AG09309 (cell line): ENCODE measurements around the gene ATG13.

Experiments used
- DNase-seq: peaks from one replicate; pipeline ENCODE4 v3.0.0-alpha.2; 2010; ENCODE audit warnings: low read depth
- H3K4me3 ChIP-seq: 2 replicates; pipeline ENCODE4 v1.5.1; 2011; ENCODE audit warnings: mild to moderate bottlenecking, low read depth, low read length, moderate library complexity; ENCODE audit not compliant: control insufficient read depth
- TF ChIP-seq, protein P1 (sequence below): IDR thresholded peaks from 2 replicates; pipeline ENCODE4 v1.5.1; 2011; ENCODE audit warnings: mild to moderate bottlenecking, low read depth, low read length, inconsistent platforms; ENCODE audit not compliant: insufficient read depth, control insufficient read depth; ENCODE audit errors: missing control alignments

The ATG13 gene

DNA sequence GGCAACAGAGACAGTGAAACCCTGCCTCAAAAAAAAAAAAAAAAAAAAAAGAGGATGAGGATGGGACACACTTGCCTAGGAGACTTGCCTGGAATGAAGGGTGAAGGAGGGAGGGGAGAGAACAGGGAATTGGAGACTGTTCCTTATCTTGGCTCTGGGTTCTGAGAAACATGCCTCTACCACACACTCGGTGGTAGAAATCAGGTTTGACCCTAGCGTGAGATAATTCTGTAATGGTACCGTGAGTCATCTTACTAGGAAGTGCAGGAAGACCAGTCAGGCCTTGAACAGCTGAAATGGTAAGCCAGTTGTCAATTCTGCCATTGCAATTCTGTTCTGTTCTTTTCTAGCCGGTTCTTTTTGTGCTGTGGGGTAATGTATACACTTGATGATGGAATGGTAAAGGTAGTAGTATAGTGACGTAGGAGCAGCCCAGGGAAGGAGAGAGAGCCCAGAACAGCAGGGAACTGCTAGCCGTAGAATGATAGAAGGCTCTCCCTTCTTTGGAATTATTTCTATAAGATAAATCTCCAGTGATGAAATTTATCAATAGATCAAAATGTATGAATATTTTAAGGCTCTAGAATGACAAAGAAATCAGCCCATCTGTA is 19.6 kb upstream of the ATG13 start:
- DNase-seq, result no peak
- no peak overlapping the region for H3K4me3 ChIP-seq
- TF ChIP-seq, protein P1, sequence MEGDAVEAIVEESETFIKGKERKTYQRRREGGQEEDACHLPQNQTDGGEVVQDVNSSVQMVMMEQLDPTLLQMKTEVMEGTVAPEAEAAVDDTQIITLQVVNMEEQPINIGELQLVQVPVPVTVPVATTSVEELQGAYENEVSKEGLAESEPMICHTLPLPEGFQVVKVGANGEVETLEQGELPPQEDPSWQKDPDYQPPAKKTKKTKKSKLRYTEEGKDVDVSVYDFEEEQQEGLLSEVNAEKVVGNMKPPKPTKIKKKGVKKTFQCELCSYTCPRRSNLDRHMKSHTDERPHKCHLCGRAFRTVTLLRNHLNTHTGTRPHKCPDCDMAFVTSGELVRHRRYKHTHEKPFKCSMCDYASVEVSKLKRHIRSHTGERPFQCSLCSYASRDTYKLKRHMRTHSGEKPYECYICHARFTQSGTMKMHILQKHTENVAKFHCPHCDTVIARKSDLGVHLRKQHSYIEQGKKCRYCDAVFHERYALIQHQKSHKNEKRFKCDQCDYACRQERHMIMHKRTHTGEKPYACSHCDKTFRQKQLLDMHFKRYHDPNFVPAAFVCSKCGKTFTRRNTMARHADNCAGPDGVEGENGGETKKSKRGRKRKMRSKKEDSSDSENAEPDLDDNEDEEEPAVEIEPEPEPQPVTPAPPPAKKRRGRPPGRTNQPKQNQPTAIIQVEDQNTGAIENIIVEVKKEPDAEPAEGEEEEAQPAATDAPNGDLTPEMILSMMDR, result no peak

DNA sequence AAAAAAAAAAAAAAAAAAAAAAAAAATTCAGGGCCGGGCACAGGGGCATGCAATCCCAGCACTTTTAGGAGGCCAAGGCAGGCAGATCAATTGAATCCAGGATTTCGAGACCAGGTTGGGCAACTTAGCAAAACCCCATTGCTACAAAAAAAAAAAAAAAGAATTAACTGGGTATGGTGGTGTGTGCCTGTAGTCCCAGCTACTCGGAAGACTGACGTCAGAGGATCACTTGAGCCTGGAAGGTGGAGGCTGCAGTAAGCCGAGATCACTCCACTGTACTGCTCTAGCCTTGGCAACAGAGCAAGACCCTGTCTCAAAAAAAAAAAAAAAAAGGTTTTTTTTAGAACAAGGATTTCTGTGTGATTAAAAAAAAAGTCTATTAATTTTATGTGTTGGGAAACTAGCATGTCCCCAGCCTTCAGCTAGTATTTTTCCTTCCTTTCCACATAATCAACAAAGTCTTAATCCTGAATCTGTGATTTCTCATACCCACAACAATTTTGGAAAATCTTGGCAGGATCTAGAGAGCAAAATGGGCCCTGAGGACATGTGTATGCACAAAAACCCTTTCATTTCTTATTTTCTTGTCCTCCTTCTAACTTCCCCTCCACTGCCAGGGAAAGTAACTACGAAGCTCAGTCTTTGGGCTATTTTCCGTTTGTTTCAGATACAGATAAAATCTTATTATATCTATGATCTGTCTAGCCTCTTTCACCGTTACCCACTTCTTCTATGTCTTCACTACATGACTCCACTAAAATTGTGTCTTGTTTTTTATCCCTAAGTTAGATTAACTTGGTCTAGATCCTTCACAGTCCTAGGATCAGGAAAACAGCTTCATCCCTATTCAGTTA is 17.8 kb upstream of the ATG13 start:
- H3K4me3 ChIP-seq, result no peak overlapping the region
- TF ChIP-seq, protein P1, result no peak
- no peak for DNase-seq

DNA sequence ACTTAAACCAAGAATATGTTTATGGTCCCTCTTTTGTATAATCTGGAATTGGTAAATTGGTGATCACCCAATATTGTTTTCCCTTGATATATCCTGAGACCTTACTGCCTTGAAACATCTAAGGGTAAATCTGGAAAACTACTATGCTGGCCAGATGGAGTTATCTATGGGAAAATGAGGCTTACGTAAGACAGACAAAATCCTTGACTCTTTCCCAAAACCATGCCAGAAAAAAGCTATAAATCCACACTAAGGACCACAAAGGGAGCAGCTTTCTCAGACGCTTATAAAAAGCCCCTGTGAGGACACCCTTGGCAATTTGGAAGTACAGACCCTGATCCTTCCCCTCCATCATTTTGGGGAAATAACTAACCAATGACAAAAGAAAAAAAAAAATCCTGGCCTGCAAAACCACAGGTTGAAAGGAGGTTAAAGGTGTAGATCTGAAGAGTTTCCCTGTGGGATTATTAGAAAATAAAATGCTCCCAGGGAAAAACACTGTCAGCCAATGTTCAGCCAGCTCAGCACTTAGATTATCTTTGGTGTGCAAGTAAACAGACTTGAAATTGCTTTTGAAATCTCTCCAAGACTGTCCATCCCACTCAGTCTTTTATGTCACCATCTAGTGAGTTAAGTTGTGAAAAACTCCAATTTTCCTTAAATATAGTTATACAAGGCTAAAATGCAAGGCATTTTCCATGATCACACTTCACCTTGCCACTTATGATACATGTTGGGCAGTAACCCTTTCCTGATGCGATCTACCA is 17.0 kb upstream of the ATG13 start:
- no peak overlapping the region for H3K4me3 ChIP-seq
- TF ChIP-seq, protein P1, result no peak
- no peak for DNase-seq

DNA sequence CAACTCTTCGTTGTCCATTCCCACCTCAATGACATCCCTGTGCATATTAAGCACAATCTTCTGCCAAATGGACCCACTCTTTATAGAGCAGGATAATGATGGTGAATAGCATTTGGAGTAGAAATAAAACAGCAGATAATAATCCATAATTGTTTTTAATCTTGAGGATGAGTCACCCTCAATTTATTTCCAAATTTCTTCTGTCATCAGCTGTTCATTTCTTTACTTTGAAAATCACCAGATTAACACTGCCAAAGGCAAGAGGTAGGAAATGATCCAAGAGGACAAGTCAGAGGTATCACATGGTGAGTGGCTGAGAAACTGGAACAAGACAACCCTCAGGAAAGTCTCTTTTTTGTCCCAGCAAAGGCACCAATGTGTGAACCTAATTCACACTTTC is 16.2 kb upstream of the ATG13 start:
- TF ChIP-seq, protein P1, result no peak
- H3K4me3 ChIP-seq, result no peak overlapping the region
- no peak for DNase-seq

DNA sequence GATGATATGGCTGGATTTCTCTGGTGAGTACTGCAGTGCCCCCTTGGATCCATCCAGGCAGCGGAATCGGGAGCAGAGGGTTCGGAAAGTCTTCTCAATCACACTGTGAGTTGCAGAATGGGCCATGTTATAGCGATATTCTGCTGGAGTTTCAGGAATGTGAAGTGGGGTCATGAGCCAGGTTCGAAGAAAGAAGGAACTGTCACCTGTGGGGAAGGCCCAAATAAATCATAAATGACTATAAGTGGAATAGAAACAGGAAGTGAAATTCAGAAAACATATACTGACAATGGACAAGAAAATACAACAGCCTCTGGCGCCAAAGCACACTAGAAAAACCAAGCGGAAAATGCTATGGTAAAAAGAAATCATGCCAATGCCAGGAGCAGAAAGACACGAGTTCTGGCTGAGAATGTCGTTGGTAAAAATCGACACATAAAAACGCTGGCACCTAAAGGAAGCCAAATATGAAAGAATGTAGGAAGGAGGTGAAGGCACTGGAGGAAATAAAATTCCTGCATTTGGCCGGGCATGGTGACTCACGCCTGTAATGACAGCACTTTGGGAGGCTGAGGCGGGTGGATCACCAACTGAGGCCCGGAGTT is 13.5 kb upstream of the ATG13 start:
- no peak for DNase-seq
- TF ChIP-seq, protein P1, result no peak
- H3K4me3 ChIP-seq, result no peak overlapping the region

DNA sequence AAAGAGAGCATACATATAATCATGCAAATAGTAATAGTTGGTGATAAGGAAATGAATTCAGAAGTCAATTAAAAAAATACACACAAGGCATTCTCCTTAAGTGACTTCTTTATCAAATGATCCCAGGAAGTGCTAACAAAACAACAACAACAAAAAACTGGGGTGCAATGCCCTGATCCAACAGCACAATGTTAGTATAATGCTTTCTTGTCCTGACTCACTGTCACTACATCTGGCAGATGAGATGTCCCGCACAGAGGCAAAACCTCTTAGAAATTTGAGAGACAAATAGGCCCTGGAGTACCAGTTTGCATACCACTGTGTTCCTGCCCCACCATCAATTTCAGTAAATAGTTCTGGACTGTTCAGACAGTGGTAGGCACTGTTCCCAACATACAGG is 12.6 kb upstream of the ATG13 start:
- DNase-seq, result no peak
- TF ChIP-seq, protein P1, result no peak
- no peak overlapping the region for H3K4me3 ChIP-seq
